ENCODE results near the gene NFRKB. TPM values are rescaled to one million over a fixed set of nuclear protein-coding genes. Genes with fewer than 3 reads are reported as not detected.
A peak's percentile ranks its signal among the peaks of the same experiment; 100 is the strongest.

The NFRKB gene
- 22.8 and 26.9 TPM in 2 replicates for polyA plus RNA-seq (2014; cell fraction: cytosol; rRNA removed)
- 27.5 and 31.3 TPM in 2 replicates for polyA plus RNA-seq (2014; cell fraction: nucleus; rRNA removed)

GRCh38 chr11:129895126-129896041 is at the start of gene NFRKB:
Gene NFRKB (minus strand): TSS chr11:129895578. CDS start chr11:129892849, 2,729 bp downstream.
- peak; percentile 64 for DNase-seq (ENCODE audit: low spot score)

- DNase-seq (ENCODE audit: low spot score) = no peak
Measured at GRCh38 chr11:129944696-129945095, 49.3 kb upstream of the NFRKB start.

GRCh38 chr11:129943036-129943435 is 47.7 kb upstream of the NFRKB start:
- no peak for DNase-seq (ENCODE audit: low spot score)

DNA sequence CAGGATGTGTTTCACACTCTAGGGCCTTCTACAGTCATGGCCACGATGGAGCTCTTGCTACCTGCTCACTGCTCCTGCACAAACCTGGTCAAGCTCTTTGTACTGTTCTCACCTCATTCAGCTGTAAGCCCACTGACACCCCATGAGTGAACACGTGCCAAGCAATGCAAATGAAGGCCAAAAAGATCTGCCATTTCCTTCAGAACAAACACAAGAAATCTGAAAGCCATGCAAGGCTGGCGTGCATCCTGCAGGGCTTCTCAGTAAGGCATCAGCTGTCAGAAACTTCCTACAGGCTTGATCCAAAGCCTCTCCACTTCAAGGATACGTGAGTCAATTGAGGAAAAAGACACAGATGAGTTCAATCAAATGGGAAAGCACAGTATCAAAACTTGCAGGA is 44.1 kb upstream of the NFRKB start:
- DNase-seq (ENCODE audit: low spot score) = no peak

- no peak for DNase-seq (ENCODE audit: low spot score)
Measured at GRCh38 chr11:129938764-129939163, 43.4 kb upstream of the NFRKB start.

DNA sequence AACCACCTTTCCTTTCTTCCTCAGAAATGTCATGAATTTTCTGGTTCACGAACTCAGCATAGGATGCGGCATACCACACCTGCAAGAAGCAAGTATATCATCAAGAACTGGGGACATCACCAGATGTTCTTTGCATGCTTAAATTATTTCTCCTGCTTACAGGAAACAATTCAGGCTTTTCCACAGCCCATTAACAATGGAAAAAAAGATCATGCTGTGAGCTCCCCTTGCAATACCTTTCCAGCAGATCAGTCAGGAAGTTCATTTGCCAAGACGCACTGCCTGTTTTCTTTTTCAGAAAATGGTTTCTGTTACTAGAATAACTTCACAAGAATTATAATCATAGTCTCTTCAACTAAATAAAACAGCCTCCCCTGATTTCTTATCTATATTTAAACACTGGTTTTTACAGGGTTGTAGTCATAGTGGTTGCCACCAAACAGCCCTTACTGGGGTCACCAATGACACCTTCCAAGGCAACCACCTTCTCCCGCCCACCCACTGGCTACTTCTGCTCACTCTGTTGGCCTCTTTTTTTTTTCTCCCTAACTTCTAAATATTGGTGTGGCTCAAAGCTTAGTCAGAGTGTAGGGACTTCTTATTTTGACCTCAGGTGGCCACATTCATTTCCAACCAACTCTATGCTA is 42.3 kb upstream of the NFRKB start:
- no peak for DNase-seq (ENCODE audit: low spot score)

DNA sequence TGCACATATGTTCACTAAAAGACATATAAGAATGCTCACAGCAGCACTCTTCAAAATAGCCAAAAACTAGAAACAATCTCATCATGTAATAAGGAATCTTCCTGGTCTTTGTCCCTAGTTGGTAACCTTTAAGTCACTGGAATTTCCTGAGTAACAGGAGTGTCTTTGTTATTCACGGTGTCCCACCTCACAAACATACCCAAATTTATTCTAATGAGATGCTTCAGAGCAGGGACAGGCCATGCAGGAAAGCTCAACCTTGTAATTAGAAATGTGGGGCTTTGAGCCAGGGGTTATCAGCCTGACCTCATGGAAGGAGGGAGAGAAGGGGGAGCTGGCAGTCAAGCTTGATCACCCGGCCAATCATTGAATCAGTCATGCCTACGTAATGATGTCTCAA is 40.3 kb upstream of the NFRKB start:
- DNase-seq (ENCODE audit: low spot score) = no peak

DNA sequence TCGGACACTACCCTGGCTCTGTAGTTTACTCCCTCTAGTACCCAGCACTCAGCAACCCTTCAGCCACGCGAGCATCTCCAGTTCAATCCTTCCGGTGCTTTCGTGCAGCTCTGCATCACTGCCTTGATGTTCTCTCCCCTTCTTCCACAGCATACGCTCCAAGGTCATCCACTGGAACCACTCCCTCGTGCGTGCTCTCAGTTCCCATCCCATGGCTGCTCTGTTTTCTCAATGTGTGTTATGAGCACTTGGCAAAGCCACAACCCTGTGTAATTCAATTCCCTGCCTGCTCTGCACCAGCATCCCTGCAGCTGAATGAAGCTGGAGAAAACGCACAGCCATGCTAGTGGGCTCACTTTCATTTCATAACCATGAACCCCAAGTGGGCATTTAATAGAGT is 38.5 kb upstream of the NFRKB start:
- no peak for DNase-seq (ENCODE audit: low spot score)

GRCh38 chr11:129933262-129933661 is 37.9 kb upstream of the NFRKB start:
- no peak for DNase-seq (ENCODE audit: low spot score)

- no peak for DNase-seq (ENCODE audit: low spot score)
Measured at GRCh38 chr11:129932381-129933067, 37.1 kb upstream of the NFRKB start.

DNA sequence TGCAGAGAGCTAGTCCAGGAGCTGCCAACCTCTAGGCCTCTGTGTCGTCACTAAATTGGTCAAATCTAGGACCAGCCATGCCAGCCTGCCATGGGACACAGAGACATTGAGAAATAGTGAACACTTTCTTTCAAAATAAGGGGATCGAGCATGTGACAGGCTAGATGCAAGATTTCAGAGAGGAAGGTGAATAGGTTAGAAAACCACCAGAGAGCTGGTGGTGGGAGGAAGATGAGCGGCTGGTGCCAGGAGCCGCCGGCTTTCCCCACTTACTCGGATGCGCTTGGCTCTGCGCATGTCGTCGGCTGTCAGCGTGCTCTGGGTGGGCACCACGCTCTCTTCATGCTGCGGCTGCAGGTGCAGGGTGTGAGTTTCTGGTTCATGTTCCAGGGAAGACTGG is 35.4 kb upstream of the NFRKB start:
- no peak for DNase-seq (ENCODE audit: low spot score)

- no peak for DNase-seq (ENCODE audit: low spot score)
Measured at GRCh38 chr11:129930296-129930695, 34.9 kb upstream of the NFRKB start.

DNA sequence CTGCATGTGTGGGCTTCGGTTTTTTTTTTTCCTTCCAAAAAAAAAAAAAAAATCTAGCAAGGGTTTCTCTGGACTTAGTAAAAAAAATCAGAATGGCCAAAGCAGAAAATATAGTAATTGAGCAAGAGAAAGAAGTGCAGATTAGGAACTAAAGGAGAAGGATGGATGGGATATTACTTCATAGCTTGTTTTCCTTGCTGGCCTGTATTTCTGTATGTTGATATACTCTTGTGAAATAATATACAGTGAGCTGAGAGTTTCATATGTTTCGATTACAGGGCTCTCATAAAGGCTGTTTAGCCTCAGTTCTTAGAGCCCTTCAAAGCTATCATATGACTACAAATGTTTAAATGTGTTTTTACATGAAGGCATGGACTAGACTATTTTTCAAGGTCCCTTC is 34.3 kb upstream of the NFRKB start:
- no peak for DNase-seq (ENCODE audit: low spot score)

GRCh38 chr11:129928923-129929692 is 33.7 kb upstream of the NFRKB start:
- DNase-seq (ENCODE audit: low spot score) = no peak

- DNase-seq (ENCODE audit: low spot score) = no peak
Measured at GRCh38 chr11:129922674-129923073, 27.3 kb upstream of the NFRKB start.

- no peak for DNase-seq (ENCODE audit: low spot score)
Measured at GRCh38 chr11:129918361-129918760, 23.0 kb upstream of the NFRKB start.

DNA sequence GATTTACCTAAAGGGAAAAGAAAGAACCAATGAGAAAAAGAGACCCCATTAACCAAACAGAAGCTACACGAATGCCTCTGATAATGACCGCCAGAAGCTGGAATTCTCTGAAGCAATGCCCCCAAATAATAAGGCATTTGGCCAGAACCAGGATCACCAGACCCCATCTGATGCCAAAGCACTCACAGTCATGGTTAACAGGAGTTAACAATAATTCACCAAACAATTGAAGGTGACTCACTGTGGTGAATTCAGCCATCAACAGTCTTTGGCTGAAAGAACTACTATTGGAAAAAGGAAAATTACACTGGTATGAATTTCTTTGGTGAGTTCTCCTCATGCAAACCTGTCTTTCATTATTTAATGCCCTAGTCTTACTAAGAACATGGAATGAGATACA is 21.9 kb upstream of the NFRKB start:
- no peak for DNase-seq (ENCODE audit: low spot score)

- no peak for DNase-seq (ENCODE audit: low spot score)
Measured at GRCh38 chr11:129911298-129911697, 15.9 kb upstream of the NFRKB start.

DNA sequence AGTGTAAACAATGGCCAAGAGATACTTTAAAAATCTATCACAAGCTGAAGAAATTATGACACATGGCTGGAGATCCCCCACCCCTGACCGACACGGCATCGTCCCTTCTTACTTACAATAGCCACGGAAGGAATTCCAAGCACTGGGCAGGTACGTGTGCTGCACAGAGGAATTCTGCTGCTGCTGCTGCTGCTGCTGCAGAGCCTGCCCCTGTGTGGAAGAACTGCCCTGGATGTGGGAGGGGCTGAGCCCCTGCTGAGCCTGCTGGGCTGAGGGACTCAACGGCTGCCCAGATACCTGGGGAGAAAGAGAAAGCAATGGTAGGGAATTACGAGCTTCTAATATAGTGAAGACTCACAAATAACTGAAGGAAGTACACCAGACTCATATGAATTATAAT is 15.0 kb upstream of the NFRKB start:
- DNase-seq (ENCODE audit: low spot score) = no peak

DNA sequence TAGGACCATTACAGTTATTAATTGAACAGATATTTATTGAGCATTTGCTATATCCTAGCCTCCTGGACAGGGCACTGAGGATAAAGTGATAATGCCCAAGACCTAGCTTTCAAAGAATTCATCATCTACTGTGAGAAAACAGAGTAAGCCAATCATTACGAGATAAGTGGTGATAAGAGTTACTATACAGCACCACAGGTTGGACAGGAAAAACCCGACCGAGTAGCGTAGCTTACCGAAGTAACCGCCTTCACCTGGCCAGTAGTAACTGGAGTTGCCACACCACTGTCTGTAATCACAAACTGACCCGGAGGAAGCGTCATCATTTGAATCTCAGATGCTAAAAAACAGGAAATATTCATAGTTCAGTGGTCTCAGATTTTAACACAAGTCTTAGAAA is 10.0 kb upstream of the NFRKB start:
- DNase-seq (ENCODE audit: low spot score) = no peak

- DNase-seq (ENCODE audit: low spot score) = peak; percentile 0
Measured at GRCh38 chr11:129896062-129896461, 684 bp upstream of the NFRKB start.
